ENCODE results near the gene SMIM41.

The SMIM41 gene

DNA sequence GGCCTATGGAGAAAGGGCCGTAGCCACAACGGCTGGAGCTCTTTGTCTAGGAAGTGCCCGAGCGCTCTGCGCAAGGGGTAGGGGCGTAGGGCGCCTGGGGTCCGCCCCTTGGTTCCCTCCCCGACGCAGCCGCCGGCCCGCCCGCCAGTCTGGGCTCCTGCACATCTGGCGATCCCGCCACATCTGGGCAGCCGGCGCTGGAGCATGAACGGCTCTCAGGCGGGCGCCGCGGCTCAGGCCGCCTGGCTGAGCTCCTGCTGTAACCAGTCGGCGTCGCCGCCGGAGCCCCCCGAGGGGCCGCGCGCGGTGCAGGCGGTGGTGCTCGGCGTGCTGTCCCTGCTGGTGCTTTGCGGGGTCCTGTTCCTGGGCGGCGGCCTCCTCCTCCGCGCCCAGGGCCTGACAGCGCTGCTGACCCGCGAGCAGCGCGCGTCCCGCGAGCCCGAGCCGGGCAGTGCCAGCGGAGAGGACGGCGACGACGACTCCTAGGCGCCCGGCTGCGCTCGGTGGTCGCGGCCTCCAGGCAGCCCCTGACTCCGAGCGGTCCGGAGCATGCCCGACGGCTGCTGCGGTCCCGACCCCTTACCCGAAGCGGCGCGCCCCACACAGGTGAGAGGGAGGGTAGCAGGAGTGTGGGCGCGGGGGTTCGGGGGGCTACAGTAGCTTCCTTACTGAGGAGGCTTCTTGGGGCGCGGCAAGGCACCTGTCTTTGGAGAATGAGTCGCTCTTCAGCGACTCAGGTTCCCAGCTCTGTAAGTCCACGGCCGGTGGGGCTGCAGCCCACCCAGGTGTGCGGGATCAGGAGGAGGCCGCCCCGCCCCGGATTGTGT lies at the start of gene SMIM41:
Gene SMIM41 (plus strand): TSS at position 129 of the 827 bp plus-strand sequence. CDS start 76 bp downstream, at position 205.
- in situ Hi-C loops (cut with MboI; ENCODE audit: low sequenced_read_pairs), result loop anchor here (5.0 kb wide), 1 partner anchor 52 kb away; no protein-coding TSS in a partner anchor

DNA sequence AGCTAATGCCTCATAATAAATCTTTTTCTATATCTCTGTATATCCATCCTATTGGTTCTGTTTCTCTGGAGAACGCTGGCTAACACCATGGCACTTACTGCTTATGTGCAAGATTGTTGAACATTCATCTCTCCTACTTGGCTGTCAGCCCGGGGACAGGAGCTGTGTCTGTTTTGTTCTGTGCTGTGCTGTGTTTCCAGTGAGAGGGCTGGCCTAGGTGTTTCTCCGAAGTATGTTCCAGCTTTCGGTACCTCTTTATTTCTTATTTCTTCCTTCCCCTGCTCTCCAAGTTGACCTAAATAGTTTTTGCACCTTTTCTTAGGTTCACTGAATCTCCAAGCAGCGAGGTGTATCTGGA lies 47.1 kb upstream of the SMIM41 start:
- in situ Hi-C loops (cut with MboI; ENCODE audit: low sequenced_read_pairs), result no loop called here

DNA sequence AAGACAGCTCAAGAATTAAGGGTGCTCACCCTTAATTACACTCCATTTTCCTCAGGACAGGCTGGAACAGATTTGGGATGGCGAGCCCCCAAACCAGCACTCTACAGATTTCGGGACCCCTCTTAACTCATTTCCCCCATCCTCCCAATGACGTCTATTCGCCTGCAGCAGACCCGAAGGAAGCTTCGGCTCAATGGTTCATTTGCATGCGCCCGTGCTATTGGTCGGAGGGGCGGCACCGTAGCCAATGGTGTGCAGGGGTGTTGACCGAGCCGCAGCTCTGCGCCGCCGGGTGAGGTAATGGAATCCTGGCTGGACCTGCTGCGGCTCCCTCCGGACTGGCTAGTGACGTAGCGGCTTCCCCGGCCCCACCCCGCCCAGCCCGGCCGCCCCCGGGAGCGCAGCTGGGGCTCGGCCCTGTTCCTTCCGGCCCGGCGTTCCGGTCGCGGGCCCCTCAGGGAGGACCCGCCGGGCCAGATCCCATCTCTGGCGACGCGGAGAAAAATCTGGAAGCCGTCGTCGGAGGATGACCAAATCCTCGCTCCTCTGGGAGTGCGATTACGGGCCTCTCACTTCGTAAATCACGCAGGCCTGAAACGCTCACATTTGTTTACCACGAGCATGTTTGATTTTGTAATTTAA lies 46.6 kb upstream of the SMIM41 start:
- in situ Hi-C loops (cut with MboI; ENCODE audit: low sequenced_read_pairs), result no loop called here

DNA sequence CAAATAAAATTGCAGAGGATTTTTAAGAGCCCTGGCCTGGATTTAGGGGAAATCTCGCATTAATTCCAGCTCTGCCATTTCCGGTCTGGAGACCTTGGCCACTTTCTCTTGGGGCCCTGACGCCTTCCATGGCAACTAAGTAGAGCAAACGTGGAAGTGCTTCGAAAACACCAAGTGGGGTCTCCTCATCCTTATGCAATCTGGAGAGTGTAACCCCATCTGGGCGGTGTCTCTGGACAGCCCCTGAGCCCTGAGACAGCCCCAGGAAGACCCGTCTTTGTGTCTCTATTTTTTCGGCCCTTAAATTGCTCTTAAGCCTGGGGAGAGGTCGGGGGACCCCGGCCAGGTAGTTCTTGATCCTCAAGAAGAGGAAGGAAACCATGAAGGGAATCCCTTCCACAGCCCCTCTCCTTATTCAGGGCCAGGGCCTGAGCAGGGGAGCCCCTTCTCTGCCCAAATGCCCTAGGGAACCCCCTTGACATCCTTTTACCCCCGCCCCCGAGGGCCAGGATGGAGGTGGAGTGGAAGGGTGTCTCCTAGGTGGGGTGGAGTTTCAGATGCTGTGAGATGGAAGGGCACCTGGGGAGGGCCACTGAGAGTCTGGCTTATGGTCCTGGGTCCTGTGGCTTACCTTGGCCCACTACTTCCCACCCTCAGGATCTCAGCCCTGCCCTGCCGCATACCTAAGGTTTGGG lies 45.9 kb upstream of the SMIM41 start:
- in situ Hi-C loops (cut with MboI; ENCODE audit: low sequenced_read_pairs), result no loop called here

DNA sequence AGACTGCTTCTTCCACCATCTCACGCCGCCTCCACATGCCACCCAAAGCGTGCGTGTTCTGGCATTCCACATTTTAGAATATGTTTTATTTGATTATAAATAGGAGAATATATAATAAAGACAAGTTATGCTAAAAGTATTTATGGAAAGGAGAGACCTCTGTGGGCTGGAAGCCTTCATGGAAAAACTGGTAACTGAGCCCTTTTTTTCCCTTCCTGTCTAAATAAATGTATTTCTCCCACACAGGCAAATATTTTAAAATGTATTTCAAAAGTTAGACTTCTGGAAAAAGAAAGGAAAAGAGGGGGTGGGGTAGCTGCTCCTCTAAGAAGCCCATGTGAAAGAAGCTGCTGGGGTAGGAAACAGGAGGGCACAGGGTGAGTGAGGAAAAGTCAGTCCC lies 44.3 kb upstream of the SMIM41 start:
- in situ Hi-C loops (cut with MboI; ENCODE audit: low sequenced_read_pairs), result no loop called here

DNA sequence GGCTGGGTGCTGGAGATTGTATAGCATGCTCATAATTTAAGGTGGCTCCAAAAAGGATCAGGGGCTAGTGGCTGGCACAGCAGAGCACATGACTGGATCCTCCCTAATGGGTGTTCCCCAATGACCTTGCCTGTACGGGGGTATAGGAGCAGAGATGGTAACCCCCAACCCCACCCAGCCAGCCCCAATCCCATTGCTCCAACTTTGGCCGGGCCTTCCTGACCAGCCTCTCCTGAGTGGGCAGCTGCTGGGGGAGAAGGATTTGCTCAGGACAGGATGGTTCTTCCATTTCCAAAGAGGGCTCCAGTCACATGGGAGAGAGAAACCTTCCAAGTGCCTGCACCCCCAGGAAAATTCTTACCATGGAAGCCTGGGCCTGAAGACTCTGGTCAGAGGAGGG lies 43.6 kb upstream of the SMIM41 start:
- in situ Hi-C loops (cut with MboI; ENCODE audit: low sequenced_read_pairs), result no loop called here

DNA sequence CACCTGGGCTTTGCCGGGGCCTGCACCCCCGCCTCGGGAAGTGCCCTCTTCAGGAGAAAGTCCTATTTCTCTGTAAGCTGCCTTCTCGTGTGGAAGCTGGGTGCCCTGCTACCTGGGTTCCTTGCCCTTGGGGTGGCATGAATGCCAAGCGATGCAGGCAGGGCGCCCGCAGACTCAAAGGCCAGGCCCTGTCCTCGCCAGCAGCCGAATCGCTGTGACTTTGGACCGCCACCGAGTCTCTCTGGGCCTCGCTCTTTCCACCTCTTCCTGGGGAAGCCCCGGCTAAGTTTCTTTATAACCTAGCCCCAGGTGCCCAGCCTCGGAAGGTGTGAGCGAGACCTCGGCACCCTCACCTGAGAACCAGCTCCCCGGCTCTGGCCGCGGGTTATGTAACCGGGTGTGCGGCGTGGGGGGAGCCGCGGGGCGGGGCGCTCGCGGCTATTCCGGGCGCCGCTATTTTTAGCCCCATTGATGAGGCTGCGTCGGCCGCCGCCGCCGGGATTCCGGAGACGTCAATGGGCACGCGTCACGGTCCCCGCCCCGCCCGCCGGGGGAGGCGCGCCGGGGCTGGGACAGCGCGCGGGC lies 42.8 kb upstream of the SMIM41 start:
- in situ Hi-C loops (cut with MboI; ENCODE audit: low sequenced_read_pairs), result no loop called here

DNA sequence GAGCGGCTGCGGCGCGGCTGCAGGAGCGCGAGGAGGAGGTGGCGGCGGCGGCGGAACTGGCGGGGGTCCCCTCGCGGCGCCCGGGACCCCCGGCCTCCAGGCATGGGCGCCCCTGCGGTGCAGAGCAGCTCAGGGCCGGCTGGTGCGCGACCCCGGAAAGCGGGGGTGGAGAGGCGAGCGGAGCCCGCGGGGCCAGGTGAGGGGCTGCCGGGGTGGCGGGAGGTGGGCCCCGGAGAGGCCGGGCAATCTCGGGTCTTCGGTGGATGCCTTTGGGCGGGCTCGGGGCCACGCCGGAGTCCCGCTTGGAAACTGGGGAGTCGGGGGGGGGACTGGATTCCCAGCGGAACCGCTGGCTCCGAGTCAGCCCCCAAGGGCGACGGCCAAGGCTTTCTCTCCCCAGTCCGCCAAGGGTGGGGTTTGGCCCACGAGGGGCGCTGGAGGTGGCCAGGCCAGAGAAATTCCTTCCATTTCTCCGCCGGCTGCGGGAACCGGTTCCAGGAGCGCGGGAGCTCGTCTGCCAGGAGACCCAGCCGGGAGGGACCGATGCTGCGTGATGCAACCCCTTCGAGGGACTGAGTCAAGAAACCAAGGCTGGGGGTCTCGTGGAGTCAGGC lies 42.1 kb upstream of the SMIM41 start:
- in situ Hi-C loops (cut with MboI; ENCODE audit: low sequenced_read_pairs), result no loop called here

DNA sequence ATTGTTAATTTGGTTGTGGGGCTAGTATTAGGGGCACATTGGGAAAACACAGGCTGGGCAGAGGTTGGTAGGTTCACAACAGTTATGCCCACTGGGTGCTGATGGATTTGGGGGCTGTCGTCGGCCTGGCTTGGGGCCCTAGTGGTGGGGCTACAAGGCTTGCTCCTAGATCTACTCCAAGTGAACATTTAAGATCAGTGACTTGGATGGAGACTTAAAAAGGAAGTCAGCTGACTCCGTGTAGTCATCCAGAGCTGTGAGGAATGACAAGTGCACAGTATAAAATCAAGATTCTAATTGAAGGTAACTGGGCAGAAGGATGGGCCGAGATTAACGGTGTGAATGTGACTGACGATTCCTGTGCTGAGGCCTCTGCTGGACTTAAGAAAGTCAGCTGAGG lies 41.1 kb upstream of the SMIM41 start:
- in situ Hi-C loops (cut with MboI; ENCODE audit: low sequenced_read_pairs), result no loop called here

DNA sequence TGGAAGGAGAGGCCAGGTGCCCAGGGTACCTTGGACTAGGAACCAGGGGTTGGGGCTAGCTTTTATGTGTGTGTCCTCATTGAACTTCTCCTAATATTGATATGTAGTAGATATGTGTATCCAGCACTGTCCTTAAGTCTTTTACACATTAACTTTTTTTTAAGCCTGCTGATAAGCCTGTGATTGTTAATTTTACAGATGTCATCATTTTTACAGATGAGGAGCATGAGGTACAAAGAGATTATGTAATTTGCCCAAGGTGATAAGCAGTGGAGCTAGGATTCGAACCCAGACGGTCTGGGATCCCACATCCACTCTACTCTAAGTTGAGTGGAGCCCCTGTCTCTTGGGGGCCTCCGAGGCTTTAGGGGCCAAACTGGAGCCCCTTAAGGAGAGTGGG lies 38.5 kb upstream of the SMIM41 start:
- in situ Hi-C loops (cut with MboI; ENCODE audit: low sequenced_read_pairs), result no loop called here

DNA sequence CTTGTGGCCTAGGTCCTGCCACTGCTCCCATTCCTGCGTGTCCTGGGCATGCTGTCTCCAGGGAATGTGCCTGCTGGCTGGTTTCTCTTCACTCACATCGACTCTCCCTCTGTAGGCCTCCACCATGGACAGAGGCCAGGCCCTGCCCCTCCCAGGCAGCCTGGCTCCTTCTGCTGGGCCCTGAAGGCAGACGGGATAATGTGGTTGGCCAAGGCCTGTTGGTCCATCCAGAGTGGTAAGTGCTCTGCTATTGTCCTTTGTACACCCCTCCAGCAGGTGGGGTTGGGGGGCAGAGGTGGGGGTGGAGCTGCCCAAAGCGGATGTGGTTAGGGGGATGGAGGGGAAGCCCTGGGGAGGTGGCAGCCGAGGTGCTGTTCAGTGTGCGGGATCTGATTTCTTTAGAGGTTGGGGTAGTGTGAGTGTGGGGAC lies 37.8 kb upstream of the SMIM41 start:
- in situ Hi-C loops (cut with MboI; ENCODE audit: low sequenced_read_pairs), result no loop called here

DNA sequence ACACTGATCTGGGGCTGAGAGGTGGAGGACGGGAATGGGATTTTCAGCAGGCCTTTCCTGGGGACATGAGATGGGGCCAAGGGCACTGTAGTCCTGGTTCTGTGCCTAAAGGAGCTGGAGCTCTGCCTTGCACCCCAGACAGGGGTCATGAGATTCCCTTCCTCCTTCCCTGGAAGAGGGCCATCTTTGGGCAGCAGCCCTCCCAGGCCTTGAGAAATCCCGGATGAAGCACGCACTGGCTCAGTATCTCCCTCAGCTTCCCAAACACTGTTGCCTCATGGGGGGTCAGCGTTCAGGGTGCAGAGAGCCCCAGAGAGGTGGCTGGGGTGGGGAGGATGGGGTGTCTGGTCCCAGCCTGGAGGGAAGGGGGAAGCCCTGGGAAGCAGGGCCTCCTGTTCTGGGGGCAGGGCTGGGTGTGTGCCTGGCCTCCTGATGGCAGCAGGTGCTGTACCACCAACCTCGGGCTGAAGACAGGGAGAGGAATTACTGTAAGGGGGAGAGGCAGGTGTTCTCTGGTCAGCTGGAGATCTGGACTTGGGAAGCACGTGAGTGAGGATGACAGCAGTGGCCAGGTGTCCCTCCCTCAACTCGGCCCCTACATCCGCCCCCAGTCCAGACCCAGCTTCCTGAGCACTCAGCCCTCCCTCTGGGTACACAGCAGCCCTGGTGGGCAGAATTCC lies 36.7 kb upstream of the SMIM41 start:
- in situ Hi-C loops (cut with MboI; ENCODE audit: low sequenced_read_pairs), result no loop called here

DNA sequence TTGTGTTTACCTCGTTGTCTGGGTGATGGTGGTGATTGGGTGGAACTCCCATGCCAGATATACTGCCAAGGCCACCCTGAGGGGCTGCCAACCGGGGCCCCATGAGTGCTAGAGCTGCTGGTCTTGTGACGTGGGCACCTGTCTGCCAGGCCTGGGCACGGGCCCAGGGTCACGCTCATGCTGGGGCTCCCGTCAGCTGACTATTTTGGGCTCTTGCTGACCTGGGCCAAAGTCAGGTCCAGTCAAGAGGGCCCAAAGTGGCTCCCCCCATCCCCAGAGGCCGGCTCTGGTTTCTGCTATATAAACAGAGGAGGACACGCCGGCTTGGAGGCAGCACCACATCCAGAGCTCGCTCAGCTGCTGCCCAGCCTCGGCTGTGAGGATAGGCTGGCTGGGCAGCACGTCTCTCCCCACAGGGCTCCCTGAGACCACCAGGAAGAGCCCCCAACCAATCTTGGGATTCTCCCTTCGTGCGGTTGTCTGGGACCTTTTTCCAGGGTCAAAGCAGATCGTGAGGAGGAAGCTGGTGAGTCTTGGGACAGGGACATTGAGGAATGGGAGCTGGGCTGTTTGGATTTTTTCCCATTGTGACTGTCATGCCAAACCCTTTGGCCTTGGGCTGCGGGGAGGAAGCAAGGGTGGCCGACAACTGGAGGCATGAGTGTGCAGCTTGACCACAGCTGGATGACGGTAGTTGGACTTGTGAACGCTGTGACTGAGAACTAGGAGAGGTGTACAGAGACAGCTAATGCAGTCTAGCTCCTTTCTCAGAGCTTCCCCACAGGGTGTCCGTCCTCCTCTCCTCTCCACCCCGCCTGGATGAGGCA lies 35.9 kb upstream of the SMIM41 start:
- in situ Hi-C loops (cut with MboI; ENCODE audit: low sequenced_read_pairs), result no loop called here

DNA sequence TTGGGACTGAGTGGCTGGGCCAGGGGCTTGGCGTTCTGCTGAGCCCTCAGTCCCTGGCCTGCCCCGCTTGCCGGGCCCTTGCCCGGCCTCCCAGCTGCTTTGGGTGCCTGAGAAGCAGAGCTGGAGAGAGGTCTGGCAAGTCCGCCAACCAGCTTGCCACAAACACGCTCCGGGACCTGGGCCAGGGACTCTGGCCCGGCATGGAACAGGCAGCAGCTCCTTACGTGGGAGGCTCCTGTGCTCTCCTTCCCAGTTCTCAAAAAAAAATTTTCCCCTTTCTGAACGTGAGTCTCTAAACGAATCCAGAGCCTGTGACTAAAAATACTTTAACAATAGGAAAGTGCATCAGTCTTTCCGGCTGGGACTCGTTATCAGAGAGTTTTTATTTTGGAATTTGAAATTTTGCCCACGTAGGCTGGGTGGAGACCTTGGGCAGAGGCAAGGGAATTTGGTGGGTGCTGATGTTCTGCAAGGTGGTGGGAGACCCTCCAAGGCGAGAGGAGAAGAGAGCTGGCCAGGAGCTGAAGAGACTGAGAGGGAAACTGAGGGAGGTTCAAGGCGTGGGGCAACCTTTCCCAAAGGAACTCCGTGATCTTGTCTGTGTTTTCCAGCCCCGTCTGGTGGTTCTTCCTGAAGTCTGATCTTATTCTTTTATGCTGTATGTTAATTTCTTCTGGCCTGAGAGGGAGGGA lies 35.1 kb upstream of the SMIM41 start:
- in situ Hi-C loops (cut with MboI; ENCODE audit: low sequenced_read_pairs), result no loop called here

DNA sequence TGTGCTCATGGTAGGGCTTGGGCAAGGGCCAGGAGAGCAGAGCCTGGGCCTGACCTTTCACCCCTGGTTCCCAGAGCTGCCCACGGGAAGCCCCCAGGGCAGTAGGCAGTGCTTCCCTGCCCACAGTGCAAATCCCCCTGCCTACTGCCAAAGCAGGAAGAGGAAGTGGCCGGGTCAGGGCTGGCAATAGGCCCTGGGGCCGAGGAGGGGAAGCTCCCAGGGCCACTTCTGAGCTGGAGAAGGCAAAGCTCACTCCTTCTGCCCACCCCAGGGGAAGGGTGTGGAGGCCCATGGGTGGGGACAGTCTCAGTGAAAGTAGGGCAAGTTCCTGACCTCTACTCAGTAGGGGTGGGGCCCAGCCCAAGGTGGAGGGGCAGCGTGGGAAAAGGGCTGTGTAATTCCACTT lies 33.7 kb upstream of the SMIM41 start:
- in situ Hi-C loops (cut with MboI; ENCODE audit: low sequenced_read_pairs), result no loop called here

DNA sequence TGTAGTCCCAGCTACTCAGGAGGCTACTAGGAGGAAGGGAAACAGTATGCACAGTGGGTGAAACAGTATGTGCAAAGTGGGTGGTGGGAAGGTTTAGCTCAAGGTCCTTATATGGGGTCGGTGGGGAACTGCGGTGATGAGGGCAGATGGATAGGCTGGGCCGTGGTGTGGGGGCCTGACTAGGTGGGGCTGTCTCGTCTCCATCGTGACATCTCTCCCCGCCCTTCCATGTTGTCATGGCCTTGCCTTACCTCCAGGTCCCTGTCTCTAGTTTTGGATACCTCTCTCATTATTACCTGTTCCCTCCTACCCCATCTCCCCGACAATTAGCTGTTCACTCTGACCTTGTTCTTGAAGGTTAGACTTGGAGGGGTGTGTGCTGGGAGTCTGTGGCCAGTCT lies 32.6 kb upstream of the SMIM41 start:
- in situ Hi-C loops (cut with MboI; ENCODE audit: low sequenced_read_pairs), result no loop called here

DNA sequence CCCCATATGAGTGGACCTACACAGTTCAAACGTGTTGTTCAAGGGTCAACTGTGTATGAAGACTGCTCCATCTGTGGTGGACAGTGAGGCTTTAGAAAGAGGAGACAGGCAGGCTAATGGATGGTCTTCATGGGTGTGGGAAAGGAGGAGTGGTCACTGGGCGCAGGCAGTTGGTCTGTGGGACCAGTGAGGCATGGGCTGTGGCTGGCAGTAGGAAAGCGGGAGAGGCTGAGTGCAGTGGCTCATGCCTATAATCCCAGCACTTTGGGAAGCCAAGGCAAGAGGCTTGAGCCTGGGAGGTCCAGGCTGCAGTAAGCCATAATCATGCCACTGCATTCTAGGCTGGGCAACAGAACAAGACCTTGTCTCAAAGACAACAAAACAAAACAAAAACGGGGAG lies 30.2 kb upstream of the SMIM41 start:
- in situ Hi-C loops (cut with MboI; ENCODE audit: low sequenced_read_pairs), result no loop called here

DNA sequence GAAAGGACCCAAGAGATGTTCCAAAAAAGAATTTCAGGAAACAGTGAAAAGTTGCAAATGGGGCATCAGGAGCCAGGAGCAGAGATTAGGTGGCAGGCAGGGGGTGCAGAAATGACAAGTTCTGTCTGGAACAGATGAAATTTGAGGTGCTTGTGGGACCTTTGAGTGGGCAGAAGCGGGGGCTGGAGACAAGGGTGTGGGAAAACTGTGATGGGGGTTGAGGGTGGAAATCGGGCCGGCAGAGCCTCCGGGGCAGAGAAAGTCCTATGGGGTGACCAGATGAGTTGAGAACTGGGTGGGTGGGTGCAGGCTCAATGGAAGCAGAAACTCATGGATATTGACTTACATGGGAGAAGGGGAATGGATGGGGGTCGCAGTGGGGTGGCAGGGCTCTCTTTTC lies 29.8 kb upstream of the SMIM41 start:
- in situ Hi-C loops (cut with MboI; ENCODE audit: low sequenced_read_pairs), result no loop called here

DNA sequence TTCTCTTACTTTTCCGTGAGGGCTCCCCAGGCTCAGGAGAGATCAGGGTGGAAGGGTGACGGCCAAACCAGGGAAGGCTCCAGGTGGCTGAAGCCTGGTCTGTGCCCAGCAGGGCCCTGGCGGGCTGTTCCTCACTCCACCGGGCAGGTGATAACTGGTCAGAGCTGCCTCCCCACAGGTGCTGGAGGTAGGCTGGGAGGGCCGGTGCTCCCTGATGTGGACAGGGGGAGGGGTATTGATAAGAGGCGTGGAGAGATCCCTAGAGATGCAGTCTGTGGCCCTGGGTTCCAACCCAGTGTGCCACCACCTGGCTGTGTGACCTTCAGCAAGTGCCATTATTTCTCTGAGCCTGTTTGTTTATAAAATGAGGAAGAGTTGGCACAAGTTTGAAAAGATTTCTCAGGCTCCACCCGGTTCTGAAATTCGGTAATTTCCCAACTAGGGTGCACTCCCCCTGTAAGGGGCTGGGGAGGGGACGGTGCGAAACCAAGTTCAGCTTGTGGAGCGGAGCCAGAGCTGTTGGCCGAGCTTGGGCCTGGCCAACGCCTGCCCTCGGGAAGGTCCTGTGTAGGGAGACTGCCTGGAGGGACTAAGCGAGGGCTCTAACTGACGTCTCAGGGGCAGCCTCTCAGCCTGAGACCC lies 29.3 kb upstream of the SMIM41 start:
- in situ Hi-C loops (cut with MboI; ENCODE audit: low sequenced_read_pairs), result no loop called here
